Measurements from ENCODE around the gene MDGA2. TPM values are rescaled to one million over a fixed set of nuclear protein-coding genes. Genes with fewer than 3 reads are reported as not detected.
"Not testable (repeated sequence)": the region's sequence is repeated elsewhere in the genome, so short reads cannot be mapped to it uniquely, and the experiment has no call there.

Gene MDGA2
- total RNA-seq, 4 donors from 2014 or later: 0.16 TPM; not detected in 3

- no peak for ATAC-seq (ENCODE audit: low FRiP score)
- DNase-seq (ENCODE audit: low spot score): no peak
- TF ChIP-seq CTCF (IDR thresholded peaks at IDR 0.05): no peak
These were observed 483.7 kb downstream of the MDGA2 start for GRCh38 chr14:47191700-47192099.

DNA sequence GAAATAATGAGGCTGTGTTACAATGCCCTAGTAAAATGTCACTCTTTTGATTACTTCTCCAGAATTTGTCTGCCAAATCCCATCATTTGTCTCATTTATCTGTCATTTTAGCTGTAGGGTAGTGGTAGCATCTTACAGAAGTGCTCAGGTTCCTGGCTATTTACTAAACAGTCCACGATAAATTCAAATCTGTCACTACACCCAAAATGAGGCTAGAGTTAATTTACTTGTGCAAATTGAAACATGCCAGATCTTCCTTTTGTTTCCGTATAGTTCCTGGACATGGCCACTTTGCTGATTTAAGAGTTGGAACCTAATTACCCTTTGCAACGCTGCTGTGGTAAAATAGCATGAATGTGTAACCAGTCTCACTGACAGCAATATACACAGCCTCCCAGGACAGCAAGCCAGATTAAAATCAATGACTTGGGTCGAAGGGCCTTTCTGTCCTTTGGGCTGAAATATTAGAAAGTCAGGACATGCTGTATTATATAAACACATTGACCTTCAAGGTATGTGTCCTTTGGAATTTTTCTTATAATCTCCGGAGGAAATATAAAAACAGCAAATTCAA, 485.4 kb downstream of the MDGA2 start:
- ATAC-seq (ENCODE audit: low FRiP score): no peak
- no peak for DNase-seq (ENCODE audit: low spot score)
- no peak for TF ChIP-seq CTCF (IDR thresholded peaks at IDR 0.05)

DNA sequence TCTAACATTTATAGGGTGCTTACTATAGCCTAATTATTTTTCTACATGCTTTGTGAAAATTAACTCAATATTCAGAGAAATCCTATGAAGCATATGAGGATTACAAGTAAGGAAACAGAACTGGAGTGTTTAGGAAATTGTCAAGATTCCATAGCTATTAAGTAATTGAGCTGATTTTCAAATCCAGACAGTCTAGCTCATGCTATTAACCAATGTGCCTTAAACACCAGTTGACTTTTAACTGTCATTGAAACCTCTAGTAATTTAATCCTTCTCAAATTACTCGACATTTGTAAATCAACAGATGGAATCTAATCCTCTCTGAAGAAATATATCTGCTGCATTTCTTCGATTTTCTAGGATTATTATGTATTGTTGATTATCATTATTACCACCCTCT, 488.9 kb downstream of the MDGA2 start:
- no peak for TF ChIP-seq CTCF (IDR thresholded peaks at IDR 0.05)
- ATAC-seq (ENCODE audit: low FRiP score) (no peak), DNase-seq (ENCODE audit: low spot score) (no peak)

DNA sequence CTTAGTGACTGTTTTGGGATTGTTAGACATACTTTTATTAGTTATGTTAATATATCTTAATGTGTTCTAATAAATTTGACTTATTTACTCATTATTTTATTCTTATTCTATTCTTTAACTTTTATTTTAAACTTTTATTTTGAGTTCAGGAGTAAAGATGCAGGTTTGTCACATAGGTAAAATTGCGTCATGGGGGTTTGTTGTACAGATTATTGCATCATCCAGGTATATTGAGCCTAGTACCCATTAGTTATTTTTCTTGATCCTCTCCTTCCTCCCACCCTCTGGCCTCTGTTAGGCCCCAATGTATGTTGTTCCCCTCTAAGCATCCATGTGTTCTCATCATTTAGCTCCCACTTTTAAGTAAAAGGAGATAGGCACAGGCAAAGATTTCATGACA, 495.5 kb downstream of the MDGA2 start:
- ATAC-seq (ENCODE audit: low FRiP score) (no peak), DNase-seq (ENCODE audit: low spot score) (no peak)
- TF ChIP-seq CTCF (IDR thresholded peaks at IDR 0.05): no peak

DNA sequence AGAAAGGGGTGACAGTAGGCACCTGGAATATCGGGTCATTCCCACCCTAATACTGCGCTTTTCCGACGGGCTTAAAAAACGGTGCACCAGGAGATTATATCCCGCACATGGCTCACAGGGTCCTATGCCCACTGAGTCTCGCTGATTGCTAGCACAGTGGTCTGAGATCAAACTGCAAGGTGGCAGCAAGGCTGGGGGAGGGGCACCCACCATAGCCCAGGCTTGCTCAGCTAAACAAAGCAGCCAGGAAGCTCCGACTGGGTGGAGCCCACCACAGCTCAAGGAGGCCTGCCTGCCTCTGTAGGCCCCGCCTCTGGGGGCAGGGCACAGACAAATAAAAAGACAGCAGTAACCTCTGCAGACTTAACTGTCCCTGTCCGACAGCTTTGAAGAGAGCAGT, 503.5 kb downstream of the MDGA2 start:
- not testable (repeated sequence) for ATAC-seq (ENCODE audit: low FRiP score)

GRCh38 chr14:47167402-47167801, 508.0 kb downstream of the MDGA2 start:
- TF ChIP-seq CTCF (IDR thresholded peaks at IDR 0.05): no peak
- no peak for ATAC-seq (ENCODE audit: low FRiP score)
- no peak for DNase-seq (ENCODE audit: low spot score)

More for the DNA sequence above, 503.5 kb downstream of the MDGA2 start:
- DNase-seq (ENCODE audit: low spot score): not testable (repeated sequence)

GRCh38 chr14:47155395-47155794, 520.0 kb downstream of the MDGA2 start:
- DNase-seq (ENCODE audit: low spot score) (no peak), ATAC-seq (ENCODE audit: low FRiP score) (no peak)
- no peak for TF ChIP-seq CTCF (IDR thresholded peaks at IDR 0.05)

All from omental fat pad (tissue), 4 donors.